ENCODE measurements around the gene ZNF516.
A peak's percentile ranks its signal among the peaks of the same experiment; 100 is the strongest.

DNA sequence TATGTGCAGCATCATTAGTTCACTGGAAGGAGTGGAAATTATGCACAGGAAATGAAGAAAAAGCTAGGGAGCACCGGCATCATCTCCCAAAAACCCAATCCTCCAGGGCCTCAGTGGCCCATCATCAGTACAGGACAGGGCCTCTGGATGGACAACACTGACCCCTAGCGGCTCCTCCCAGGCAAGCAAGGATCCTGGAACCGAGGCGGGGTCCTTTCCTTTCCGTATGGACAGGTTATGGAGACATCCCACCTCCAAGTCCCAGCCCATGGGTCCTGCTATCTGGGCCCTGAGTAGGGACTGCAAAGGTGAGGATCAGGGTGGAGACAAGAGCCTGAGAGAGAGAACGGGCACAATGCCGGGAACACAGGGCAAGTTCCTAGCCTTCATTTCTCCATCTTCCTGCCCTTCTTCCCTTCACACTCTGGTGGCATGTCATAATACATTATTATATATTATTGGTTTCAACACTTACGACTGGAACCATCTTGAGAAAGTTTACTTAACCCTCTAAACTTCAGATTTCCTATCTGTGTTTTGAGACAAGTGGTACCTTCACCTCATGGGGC lies 68.2 kb downstream of the ZNF516 start:
- TF ChIP-seq, protein P1, sequence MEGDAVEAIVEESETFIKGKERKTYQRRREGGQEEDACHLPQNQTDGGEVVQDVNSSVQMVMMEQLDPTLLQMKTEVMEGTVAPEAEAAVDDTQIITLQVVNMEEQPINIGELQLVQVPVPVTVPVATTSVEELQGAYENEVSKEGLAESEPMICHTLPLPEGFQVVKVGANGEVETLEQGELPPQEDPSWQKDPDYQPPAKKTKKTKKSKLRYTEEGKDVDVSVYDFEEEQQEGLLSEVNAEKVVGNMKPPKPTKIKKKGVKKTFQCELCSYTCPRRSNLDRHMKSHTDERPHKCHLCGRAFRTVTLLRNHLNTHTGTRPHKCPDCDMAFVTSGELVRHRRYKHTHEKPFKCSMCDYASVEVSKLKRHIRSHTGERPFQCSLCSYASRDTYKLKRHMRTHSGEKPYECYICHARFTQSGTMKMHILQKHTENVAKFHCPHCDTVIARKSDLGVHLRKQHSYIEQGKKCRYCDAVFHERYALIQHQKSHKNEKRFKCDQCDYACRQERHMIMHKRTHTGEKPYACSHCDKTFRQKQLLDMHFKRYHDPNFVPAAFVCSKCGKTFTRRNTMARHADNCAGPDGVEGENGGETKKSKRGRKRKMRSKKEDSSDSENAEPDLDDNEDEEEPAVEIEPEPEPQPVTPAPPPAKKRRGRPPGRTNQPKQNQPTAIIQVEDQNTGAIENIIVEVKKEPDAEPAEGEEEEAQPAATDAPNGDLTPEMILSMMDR (IDR thresholded peaks at IDR 0.05) = peak; percentile 52 to 69 (median 58)
- TF ChIP-seq POLR2A (IDR thresholded peaks at IDR 0.05) = no peak
- TF ChIP-seq EP300 (IDR thresholded peaks at IDR 0.05) = no peak
